Measurements from ENCODE around the gene AMN1.

- TF ChIP-seq CTCF (conservative IDR thresholded peaks at IDR 0.05; ENCODE audit: low read depth in 2 of 2) (no peak), POLR2AphosphoS5 (IDR thresholded peaks at IDR 0.05; ENCODE audit: low read depth) (no peak)
- TF ChIP-seq, protein P1, sequence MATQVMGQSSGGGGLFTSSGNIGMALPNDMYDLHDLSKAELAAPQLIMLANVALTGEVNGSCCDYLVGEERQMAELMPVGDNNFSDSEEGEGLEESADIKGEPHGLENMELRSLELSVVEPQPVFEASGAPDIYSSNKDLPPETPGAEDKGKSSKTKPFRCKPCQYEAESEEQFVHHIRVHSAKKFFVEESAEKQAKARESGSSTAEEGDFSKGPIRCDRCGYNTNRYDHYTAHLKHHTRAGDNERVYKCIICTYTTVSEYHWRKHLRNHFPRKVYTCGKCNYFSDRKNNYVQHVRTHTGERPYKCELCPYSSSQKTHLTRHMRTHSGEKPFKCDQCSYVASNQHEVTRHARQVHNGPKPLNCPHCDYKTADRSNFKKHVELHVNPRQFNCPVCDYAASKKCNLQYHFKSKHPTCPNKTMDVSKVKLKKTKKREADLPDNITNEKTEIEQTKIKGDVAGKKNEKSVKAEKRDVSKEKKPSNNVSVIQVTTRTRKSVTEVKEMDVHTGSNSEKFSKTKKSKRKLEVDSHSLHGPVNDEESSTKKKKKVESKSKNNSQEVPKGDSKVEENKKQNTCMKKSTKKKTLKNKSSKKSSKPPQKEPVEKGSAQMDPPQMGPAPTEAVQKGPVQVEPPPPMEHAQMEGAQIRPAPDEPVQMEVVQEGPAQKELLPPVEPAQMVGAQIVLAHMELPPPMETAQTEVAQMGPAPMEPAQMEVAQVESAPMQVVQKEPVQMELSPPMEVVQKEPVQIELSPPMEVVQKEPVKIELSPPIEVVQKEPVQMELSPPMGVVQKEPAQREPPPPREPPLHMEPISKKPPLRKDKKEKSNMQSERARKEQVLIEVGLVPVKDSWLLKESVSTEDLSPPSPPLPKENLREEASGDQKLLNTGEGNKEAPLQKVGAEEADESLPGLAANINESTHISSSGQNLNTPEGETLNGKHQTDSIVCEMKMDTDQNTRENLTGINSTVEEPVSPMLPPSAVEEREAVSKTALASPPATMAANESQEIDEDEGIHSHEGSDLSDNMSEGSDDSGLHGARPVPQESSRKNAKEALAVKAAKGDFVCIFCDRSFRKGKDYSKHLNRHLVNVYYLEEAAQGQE (IDR thresholded peaks at IDR 0.05; ENCODE audit: unreplicated experiment): no peak
Observed at GRCh38 chr12:31685801-31686200, 43.0 kb downstream of the AMN1 start.
